Glutamatergic neuron (in vitro differentiated cells): Measurements from ENCODE around the gene ZNF880. TPM values are rescaled to one million over a fixed set of nuclear protein-coding genes. Genes with fewer than 3 reads are reported as not detected.

Experiments
- DNase-seq: peaks from one replicate; pipeline ENCODE4 v3.0.0; 2022
- H3K27ac Mint-ChIP-seq: one replicate; pipeline ENCODE4 v1.8.0; 2020; ENCODE audit warnings: mild to moderate bottlenecking, mixed read lengths, inconsistent platforms; ENCODE audit not compliant: unreplicated experiment
- H3K27me3 Mint-ChIP-seq: one replicate; pipeline ENCODE4 v1.8.0; 2020; ENCODE audit warnings: mild to moderate bottlenecking, moderate library complexity, mixed read lengths, inconsistent platforms; ENCODE audit not compliant: unreplicated experiment
- H3K36me3 Mint-ChIP-seq: one replicate; pipeline ENCODE4 v1.8.0; 2020; ENCODE audit warnings: mild to moderate bottlenecking, mixed read lengths, inconsistent platforms; ENCODE audit not compliant: unreplicated experiment
- H3K4me1 Mint-ChIP-seq: one replicate; pipeline ENCODE4 v1.8.0; 2020; ENCODE audit warnings: mild to moderate bottlenecking, low read depth, mixed read lengths, inconsistent platforms; ENCODE audit not compliant: unreplicated experiment
- H3K4me3 Mint-ChIP-seq: one replicate; pipeline ENCODE4 v1.8.0; 2020; ENCODE audit warnings: mild to moderate bottlenecking, mixed read lengths, inconsistent platforms; ENCODE audit not compliant: unreplicated experiment
- H3K9me3 Mint-ChIP-seq: one replicate; pipeline ENCODE4 v1.8.0; 2020; ENCODE audit warnings: mild to moderate bottlenecking, moderate library complexity, mixed read lengths, inconsistent platforms; ENCODE audit not compliant: unreplicated experiment
- total RNA-seq: library from RNA; stranded (reverse); fragmentation: NEBNext Ultra II Directional; extraction: Animal tissue kit (Norgen Biotek cat#: 25700); gene quantifications from one replicate; pipeline ENCODE4 v1.2.1, GENCODE V29; 2021; ENCODE audit not compliant: unreplicated experiment
- TF ChIP-seq, protein P1 (sequence below): fragments of 200-600 bp; sonication (generic); IDR thresholded peaks from one replicate; pipeline ENCODE4 v1.5.0; 2021; ENCODE audit not compliant: partially characterized antibody, unreplicated experiment

Gene ZNF880
- total RNA-seq, 1 donor from 2014 or later: 24.5 TPM

DNA sequence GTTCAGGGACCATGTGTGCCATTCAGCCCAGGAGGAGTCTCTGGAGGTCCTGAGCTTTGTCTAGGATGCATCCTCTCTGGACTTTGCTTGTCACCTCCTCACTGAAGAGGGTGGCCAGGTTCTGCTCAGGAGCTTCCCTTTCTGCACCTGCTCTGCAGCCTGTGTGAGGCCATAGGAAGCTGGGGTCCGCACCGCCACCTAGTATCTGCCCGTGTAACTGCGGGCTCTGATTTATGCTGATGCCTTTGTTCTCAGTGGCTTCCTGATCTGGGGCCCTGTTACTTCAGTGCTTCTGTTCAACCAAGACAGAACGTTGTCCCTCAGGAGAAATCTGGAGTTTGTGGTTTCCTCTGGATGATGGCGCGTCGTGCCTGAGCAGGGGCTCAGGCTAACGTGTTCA, 18.2 kb upstream of the ZNF880 start:
- Mint-ChIP-seq H3K27ac (no peak overlapping the region), H3K9me3 (peaks cover 7% of the 10 kb centered on the region), H3K27me3 (no peaks in the 10 kb centered on the region), H3K4me1 (no peaks in the 10 kb centered on the region), H3K4me3 (no peak overlapping the region), H3K36me3 (peaks cover 53% of the 10 kb centered on the region)
- TF ChIP-seq, protein P1, sequence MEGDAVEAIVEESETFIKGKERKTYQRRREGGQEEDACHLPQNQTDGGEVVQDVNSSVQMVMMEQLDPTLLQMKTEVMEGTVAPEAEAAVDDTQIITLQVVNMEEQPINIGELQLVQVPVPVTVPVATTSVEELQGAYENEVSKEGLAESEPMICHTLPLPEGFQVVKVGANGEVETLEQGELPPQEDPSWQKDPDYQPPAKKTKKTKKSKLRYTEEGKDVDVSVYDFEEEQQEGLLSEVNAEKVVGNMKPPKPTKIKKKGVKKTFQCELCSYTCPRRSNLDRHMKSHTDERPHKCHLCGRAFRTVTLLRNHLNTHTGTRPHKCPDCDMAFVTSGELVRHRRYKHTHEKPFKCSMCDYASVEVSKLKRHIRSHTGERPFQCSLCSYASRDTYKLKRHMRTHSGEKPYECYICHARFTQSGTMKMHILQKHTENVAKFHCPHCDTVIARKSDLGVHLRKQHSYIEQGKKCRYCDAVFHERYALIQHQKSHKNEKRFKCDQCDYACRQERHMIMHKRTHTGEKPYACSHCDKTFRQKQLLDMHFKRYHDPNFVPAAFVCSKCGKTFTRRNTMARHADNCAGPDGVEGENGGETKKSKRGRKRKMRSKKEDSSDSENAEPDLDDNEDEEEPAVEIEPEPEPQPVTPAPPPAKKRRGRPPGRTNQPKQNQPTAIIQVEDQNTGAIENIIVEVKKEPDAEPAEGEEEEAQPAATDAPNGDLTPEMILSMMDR: no peak
- peak; percentile 35 for DNase-seq

DNA sequence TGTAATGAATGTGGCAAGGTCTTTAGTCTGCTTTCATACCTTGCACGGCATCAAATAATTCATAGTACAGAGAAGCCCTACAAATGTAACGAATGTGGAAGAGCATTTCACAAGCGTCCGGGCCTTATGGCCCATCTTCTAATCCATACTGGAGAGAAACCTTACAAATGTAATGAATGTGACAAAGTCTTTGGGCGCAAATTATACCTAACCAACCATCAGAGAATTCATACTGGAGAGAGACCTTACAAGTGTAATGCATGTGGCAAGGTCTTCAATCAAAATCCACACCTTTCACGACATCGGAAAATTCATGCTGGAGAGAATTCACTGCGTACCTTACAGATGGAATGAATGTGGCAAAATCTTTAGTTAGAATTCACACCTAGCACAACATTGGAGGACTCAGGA, 3.3 kb upstream of the ZNF880 start:
- Mint-ChIP-seq H3K27ac (no peak overlapping the region), H3K4me3 (no peak overlapping the region), H3K9me3 (peaks cover 36% of the 10 kb centered on the region), H3K27me3 (peaks cover 3% of the 10 kb centered on the region), H3K36me3 (peaks cover 42% of the 10 kb centered on the region), H3K4me1 (no peaks in the 10 kb centered on the region)
- DNase-seq: no peak
- TF ChIP-seq, protein P1: no peak

DNA sequence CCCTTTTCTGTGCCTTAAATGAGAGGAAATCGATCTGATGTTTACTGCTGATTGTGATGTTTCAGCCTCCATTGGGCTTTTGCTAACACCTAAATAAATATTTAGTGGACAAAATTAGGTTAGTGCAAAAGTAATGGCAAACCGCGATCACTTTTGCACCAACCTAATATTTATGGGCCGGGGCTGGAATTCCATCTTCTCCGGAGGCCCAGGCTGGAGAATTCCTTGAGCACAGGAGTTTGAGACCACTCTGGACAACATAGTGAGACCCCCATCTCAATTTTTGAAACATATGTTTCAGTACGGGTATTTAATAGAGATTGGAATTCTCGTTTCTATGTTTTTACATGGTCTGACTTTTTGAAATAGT, 603 bp downstream of the ZNF880 start:
- H3K9me3 Mint-ChIP-seq: peaks cover 34% of the 10 kb centered on the region
- H3K27me3 Mint-ChIP-seq: peaks cover 3% of the 10 kb centered on the region
- H3K27ac Mint-ChIP-seq: peak overlapping the region; percentile 99
- no peak for DNase-seq
- TF ChIP-seq, protein P1: no peak
- H3K4me1 Mint-ChIP-seq: no peaks in the 10 kb centered on the region
- H3K4me3 Mint-ChIP-seq: peak overlapping the region; percentile 95
- H3K36me3 Mint-ChIP-seq: peaks cover 43% of the 10 kb centered on the region

DNA sequence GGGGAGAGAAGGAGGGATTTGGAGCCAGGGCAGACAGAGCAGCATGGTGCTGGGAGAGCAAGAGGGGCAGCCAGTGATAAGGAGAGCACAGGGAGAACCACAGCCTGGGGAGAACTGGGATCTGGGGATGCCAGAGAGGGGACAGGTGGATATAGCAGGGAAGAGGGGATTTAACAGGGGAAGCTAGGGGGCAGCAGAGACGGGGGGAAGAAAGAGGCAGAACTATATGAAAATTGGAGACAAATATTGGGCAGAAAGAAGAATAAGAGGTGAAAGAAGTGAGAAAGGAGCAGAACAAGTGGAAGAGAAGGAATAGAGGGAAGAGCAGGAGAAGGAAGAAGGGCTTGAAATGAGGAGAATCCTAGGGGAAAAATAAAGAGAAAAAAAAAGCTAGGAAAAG, 21.4 kb downstream of the ZNF880 start:
- Mint-ChIP-seq H3K4me1 (no peaks in the 10 kb centered on the region), H3K27me3 (no peaks in the 10 kb centered on the region), H3K9me3 (peaks cover 10% of the 10 kb centered on the region), H3K4me3 (no peak overlapping the region), H3K36me3 (peaks cover 47% of the 10 kb centered on the region), H3K27ac (no peak overlapping the region)
- TF ChIP-seq, protein P1: no peak
- DNase-seq: no peak

DNA sequence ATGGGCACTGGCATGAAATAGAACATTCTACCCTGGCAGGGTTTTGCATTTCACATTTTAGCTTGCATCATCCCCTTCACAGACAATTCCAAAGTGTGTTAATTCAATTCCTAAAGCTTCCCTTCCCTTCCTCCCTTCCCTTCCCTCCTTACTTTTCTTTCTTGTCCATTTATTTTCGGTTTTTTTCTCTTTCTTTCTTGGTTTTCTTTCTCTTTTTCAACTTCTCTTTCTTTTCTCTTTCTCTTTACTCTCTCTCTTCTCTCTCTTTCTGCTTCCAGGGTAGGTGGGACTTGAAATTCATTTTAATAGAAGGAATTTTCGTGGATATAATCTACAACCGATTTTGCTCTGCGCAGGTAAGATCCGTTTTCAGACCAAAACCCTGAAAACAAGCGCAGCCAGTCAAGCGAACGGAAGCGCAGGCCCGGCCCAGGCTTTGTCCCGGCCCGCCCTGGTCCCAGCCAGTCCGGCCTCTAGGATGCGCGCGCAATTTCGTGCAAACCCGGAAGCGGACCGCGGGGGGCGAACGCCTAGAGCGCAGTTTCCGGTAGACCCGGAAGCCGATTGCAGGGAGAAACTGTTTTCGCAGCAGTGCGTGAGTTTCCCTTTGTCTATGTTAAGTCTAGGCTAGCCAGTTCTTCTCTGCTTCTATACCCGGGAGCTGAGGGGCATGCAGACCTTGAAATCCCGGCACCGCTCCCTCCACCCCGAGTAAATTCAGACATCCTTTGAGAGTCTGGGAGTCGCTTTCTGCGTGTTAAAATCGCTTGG, 27.8 kb downstream of the ZNF880 start, which contains the start of gene ZNF528:
Gene ZNF528, plus strand, starts transcription at position 540 of the 771 bp plus-strand sequence. CDS start 4,165 bp downstream, outside the sequence.
- Mint-ChIP-seq H3K9me3 (peaks cover 19% of the 10 kb centered on the region), H3K36me3 (peaks cover 63% of the 10 kb centered on the region), H3K4me3 (peak within 1 kb of the TSS; percentile 96)

More for the DNA sequence above, 27.8 kb downstream of the ZNF880 start, which contains the start of gene ZNF528:
- Mint-ChIP-seq H3K27me3 (peaks cover 6% of the 10 kb centered on the region), H3K27ac (peak within 1 kb of the TSS; percentile 95), H3K4me1 (peaks cover 2% of the 10 kb centered on the region)
- TF ChIP-seq, protein P1: no peak
- DNase-seq: peak; percentile 98
